Bronchial epithelial cell (primary cell): ENCODE results near the gene PNRC2. TPM values are rescaled to one million over a fixed set of nuclear protein-coding genes. Genes with fewer than 3 reads are reported as not detected.

Source experiments
- DNase-seq: peaks from one replicate; pipeline ENCODE4 v3.0.0-alpha.2; 2010; ENCODE audit warnings: low read depth
- FAIRE-seq: peaks from 2 replicates; lab custom pipeline; 2011; peaks lifted over from hg19 to GRCh38; lab: Jason Lieb, UNC
- H3K27me3 ChIP-seq: 2 replicates; pipeline ENCODE4 v1.5.1; 2011; ENCODE audit warnings: low read length; ENCODE audit not compliant: control insufficient read depth, insufficient read depth
- H3K36me3 ChIP-seq: 2 replicates; pipeline ENCODE4 v1.5.1; 2011; ENCODE audit warnings: low read length; ENCODE audit not compliant: control insufficient read depth, insufficient read depth
- H3K4me3 ChIP-seq: 2 replicates; pipeline ENCODE4 v1.5.1; 2011; ENCODE audit warnings: mild to moderate bottlenecking, low read depth, low read length, control low read depth
- CTCF ChIP-seq: IDR thresholded peaks from 2 replicates; pipeline ENCODE4 v1.5.1; 2011; ENCODE audit warnings: mild to moderate bottlenecking, moderate library complexity, low read length, control low read depth, inconsistent platforms; ENCODE audit not compliant: insufficient read depth, severe bottlenecking
- total RNA-seq: library from RNA; depleted of rRNA; stranded (reverse); fragments of >200 nt; gene quantifications from 2 replicates; pipeline ENCODE4 v1.2.1, GENCODE V29; 2014

Gene PNRC2
- total RNA-seq, 1 donor from 2014 or later: 89.8 TPM

DNA sequence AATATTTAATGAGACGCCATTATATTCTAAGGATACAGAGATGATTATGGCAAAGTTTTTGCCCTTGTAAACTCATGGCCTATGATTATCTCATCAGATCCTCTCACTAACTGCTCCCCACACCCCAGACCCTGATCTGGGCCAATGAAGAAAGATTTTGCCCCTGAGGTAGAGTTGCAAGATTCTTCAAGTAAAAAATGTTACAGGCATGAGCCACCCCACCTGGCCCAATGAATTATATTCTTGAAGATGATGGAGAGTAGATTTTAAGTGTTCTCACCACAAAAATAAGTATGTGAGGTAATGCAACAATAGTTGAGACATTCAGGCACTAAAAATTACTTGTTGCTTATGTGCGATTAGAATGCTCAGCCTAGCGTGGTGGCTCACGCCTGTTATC is 44.7 kb upstream of the PNRC2 start:
- no peaks in the 10 kb centered on the region for H3K27me3 ChIP-seq
- no peak overlapping the region for H3K4me3 ChIP-seq
- FAIRE-seq (no peak), DNase-seq (no peak)
- no peaks in the 10 kb centered on the region for H3K36me3 ChIP-seq
- no peak for TF ChIP-seq CTCF

- Histone ChIP-seq H3K4me3 (no peak overlapping the region), H3K27me3 (no peaks in the 10 kb centered on the region), H3K36me3 (no peaks in the 10 kb centered on the region)
- no peak for DNase-seq
- no peak for FAIRE-seq
- no peak for TF ChIP-seq CTCF
These were observed 44.2 kb upstream of the PNRC2 start for GRCh38 chr1:23915466-23915865.

GRCh38 chr1:23916209-23917131 is 43.2 kb upstream of the PNRC2 start:
- Histone ChIP-seq H3K36me3 (no peaks in the 10 kb centered on the region), H3K4me3 (no peak overlapping the region), H3K27me3 (no peaks in the 10 kb centered on the region)
- DNase-seq (peak; percentile 71), FAIRE-seq (no peak)
- peak; percentile 80 for TF ChIP-seq CTCF

DNA sequence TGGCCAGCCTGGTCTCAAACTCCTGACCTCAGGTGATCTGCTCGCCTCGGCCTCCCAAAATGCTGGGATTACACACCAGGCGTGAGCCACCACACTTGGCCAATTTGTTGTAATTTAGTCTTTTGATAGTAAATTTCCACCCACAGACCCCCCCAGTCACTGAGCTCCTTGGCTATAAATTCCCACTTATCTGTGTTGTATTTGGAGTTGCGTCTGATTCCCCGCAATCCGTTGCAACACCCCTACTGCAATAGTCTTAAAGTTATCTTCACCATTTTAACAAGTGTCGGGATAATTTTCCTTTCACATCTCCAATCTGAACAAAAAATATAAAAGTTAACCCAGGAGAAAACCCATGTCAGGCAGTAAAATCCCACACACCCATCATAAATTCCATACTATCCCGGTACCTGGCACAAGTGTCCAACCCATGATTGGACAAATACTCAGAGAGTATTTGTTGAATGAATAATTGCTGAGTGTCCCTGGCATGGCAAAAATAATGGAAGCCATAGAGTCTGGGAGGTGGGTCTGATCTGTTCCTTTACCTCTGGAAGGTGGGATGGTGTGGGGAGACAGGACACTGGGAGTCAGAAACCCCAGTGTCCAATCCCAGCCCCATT is 37.2 kb upstream of the PNRC2 start:
- DNase-seq (no peak), FAIRE-seq (no peak)
- Histone ChIP-seq H3K36me3 (no peaks in the 10 kb centered on the region), H3K27me3 (no peaks in the 10 kb centered on the region), H3K4me3 (no peak overlapping the region)
- no peak for TF ChIP-seq CTCF

DNA sequence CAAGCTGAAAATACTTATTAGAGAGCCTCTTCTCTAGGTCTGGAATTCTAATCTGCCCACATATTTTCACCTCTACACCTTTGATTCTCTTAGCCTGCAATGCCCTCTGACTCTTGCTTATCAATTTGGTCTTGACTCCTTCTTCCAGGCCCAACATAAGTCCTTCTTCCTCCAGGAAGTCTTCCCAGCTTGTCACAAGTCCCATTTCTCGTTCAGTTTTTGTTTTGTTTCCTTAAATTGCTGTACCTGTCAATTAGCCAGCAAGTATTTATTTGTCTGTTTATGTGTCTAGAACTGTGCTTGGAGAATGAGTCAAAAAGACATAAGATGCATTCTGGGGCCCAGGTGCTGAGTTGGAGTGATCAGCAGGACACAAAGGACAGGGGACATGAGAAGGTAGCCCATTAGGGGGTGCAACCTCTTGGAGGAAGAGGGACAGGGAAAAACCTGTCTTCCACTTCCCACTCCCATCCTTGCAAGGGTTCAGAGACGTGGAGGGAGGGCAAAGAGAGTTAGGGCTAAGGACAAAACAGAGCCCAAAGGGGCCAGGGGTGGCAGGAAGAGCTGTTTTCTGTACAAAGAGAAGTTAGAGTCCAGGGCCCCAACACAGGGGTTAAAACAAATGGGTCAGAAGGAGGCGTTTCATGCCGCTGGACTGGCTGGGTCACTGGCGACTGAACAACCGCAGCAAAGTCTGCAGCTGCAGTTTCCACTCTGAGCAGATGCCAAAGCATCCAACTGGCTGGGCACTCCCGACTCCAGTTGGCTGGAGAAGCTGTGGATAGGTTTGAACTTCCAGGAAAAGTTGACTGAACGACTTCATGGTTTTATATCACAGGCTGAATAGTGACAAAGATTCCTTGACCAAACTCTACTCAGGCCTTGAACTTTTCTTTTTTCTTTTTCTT is 35.8 kb upstream of the PNRC2 start:
- Histone ChIP-seq H3K36me3 (no peaks in the 10 kb centered on the region), H3K27me3 (no peaks in the 10 kb centered on the region), H3K4me3 (no peak overlapping the region)
- FAIRE-seq (no peak), DNase-seq (no peak)
- no peak for TF ChIP-seq CTCF
